ENCODE measurements around the gene CHMP4A.
A peak's percentile ranks its signal among the peaks of the same experiment; 100 is the strongest.

CHMP4A gene

DNA sequence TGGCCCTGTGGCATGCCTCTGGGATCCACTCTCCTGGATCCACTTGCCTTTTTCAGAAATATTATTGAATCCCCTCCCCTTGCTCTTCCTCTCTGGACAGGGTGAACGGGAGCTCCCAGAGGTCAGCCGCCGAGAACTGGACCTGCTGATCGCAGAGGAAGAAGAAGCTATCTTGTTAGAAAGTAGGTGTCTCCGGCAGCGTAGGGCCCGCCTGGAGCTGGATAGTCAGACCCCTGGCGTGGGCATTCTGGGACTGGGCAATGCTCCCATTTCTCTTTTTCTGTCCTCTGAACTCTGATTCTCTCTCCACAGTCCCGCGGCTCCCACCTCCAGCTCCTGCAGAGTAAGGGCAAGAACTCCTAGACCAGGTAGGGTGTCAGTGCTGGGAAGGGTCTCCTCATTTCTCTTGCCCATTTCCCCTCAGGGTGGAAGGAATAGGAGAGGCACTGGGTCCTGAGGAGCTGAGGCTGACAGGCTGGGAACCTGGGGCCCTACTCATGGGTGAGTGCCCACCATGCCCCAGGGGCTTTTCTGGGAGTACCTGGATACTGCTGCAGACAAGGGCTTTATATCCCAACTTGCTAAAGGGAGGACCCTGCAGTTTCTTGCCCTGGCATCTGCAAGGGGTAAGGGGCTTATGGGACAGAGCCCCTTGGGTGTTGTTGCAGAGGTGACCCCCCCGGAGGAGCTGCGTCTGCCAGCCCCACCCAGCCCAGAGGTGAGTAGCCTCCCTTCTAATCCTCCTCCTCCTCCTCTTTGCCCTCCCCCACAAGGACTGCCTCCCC lies 36.1 kb downstream of the CHMP4A start:
- no peak for DNase-seq

DNA sequence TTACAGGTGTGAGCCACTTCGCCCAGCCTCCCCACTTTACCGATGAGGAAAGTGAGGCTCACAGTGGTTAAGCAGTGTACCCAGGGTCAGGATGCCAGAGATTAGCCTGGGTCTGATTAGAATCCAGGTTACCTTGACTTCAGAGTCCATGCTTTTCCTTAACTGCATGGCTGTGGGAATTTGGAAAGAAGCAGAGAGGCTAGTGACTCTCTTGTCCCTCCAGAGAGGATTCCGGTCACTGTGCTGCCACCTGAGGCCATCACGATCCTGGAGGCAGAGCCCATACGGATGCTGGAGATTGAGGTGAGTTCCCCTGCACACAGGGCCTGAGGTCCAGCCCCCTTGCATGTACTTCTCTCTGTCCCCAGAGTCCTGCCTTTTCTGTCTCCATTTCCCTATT lies 36.7 kb downstream of the CHMP4A start:
- no peak for DNase-seq

DNA sequence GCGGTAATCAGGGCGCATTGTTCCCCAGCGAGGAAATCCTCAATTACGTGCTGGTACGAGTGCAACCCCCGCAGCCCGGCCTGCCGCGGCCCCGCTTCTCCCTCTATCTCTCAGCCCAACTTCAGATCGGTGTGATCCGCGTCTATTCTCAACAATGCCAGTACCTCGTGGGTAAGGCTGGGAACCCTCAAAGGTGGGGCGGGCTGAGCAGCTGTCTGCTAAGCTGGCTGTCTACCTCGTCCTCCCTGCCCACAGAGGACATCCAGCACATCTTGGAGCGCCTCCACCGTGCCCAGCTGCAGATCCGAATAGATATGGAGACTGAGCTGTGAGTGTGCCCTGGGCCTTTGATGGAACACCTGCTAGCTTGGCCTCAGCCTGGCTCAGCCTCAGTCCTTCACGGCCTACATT lies 40.4 kb downstream of the CHMP4A start:
- no peak for DNase-seq

DNA sequence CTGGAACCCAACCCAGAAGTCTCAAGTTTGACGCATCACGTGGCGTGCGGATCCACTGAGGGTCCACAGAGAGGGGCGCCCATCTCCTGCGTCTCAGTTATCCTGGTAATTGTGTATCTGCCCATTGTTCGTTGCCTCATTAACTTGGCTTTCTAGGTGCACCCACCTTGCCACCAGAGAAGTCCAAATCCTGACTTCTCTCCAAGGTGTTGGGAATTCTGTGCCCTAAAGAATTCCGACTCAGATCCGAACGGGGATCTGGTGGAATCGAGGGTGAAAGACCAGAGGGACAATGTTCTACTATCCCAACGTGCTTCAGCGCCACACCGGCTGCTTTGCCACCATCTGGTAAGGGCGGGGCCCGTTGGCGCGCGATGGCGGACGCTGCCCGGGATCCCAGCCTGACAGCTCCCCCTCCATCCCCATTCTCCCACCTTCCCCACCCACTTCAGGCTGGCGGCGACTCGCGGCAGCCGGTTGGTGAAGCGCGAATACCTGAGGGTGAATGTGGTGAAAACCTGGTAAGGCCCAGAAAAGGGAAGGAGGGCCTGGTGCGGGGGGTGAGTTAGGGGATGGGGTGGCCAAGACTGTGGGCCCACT lies 40.9 kb downstream of the CHMP4A start:
- DNase-seq, result no peak

DNA sequence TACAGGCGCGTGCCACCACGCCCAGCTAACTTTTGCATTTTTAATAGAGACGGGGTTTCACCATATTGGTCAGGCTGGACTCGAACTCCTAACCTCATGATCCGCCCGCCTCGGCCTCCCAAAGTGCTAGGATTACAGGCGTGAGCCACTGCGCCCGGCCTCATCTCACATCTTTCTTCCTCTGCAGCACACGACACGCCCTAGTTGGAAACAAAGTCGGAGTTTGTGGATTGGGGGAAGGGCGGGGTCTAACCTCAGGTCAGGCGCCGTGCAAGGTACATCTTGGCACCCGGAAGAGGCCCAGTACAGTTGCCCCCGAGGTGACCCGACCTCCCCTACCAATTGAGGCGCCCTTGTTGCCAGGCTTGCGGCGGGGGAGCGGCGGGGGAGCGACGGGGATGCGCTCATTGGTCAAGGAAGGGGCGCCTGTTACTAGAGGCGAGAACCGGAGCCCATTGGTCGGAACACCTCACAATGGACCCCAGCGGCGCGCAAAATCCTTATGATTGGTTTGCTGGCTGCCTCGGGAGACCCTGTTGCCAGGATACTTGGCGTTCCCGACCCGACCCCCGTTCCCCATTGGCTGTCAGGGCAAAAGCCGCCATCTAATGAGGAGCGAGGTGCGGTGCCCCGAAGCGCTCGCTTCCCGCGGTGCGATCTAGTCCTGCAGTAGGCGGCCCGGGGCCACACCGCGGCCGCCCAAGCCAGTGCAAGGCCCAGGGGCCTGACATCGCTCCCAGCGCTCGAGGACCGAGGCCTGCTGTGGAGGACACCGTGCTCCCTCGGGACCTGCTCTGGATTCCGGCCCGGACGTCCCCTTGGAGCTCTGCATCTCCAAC lies 41.6 kb downstream of the CHMP4A start, which contains the start of gene REC8:
REC8 (plus strand) TSS at position 659 of the 839 bp plus-strand sequence. CDS start 473 bp downstream, outside the sequence.
- DNase-seq, result no peak

DNA sequence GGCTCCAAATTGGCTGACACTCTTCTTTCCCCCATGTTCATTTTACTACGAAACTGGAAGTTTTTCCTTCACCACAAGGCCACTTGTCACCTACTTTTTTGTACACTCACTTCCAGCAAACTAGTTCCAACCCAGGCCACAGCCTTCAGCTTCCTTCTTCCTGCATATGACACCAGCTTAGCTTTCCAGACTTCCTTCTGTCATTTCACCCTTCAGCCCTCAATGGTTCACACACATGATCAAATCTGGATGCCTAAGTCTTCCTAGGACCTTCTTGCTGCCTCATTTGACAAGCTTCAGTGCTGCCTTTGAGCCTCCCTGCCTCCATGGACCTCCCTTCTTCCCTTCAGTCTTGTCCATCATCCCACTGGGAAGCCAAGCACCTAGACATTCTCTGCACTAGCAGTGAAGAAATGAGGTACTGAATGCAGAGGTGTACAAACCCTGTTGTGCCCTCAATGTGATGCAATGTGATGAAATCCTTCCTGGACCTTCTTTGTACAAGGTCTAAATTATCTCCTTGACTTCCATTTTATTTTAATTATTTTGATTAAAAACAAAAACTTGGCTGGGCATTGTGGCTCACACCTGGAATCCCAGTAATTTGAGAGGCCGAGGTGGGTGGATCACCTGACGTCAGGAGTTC lies 45.7 kb downstream of the CHMP4A start:
- DNase-seq, result no peak

DNA sequence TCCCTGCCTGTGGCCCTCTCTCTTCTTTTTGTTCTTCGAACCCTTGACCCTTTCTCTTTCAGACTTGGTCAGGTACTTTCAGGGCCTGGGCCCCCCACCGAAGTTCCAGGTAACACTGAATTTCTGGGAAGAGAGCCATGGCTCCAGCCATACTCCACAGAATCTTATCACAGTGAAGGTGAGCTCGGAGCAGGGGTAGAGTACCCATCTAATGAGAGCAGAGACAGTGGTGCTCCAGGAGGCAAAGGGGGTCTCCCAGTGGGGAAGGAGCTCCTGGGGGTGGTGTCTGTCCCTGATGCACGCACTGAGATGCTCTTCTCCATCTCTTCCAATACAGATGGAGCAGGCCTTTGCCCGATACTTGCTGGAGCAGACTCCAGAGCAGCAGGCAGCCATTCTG lies 47.5 kb downstream of the CHMP4A start:
- no peak for DNase-seq

DNA sequence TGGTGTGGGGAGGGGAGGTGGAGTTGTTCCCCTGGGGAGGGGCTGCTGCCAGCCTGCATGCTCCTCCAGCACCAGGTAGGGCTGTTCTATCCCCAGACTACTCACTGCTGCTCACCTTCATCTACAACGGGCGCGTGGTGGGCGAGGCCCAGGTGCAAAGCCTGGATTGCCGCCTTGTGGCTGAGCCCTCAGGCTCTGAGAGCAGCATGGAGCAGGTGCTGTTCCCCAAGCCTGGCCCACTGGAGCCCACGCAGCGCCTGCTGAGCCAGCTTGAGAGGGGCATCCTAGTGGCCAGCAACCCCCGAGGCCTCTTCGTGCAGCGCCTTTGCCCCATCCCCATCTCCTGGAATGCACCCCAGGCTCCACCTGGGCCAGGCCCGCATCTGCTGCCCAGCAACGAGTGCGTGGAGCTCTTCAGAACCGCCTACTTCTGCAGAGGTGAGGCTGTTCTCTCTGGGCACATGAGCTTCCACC lies 48.7 kb downstream of the CHMP4A start:
- no peak for DNase-seq

DNA sequence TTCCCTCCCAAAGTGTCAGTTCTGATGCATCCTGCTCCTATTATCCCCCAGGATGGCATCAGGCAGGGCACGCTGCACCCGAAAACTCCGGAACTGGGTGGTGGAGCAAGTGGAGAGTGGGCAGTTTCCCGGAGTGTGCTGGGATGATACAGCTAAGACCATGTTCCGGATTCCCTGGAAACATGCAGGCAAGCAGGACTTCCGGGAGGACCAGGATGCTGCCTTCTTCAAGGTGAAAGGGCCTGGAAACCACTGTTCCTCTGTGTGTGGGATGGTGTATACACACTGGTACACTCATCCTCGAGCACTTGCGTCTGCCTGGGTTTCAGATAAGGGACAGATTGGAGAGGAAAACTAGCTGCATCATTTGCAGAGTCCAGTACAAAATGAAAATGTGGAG lies 51.2 kb downstream of the CHMP4A start:
- DNase-seq, result no peak

DNA sequence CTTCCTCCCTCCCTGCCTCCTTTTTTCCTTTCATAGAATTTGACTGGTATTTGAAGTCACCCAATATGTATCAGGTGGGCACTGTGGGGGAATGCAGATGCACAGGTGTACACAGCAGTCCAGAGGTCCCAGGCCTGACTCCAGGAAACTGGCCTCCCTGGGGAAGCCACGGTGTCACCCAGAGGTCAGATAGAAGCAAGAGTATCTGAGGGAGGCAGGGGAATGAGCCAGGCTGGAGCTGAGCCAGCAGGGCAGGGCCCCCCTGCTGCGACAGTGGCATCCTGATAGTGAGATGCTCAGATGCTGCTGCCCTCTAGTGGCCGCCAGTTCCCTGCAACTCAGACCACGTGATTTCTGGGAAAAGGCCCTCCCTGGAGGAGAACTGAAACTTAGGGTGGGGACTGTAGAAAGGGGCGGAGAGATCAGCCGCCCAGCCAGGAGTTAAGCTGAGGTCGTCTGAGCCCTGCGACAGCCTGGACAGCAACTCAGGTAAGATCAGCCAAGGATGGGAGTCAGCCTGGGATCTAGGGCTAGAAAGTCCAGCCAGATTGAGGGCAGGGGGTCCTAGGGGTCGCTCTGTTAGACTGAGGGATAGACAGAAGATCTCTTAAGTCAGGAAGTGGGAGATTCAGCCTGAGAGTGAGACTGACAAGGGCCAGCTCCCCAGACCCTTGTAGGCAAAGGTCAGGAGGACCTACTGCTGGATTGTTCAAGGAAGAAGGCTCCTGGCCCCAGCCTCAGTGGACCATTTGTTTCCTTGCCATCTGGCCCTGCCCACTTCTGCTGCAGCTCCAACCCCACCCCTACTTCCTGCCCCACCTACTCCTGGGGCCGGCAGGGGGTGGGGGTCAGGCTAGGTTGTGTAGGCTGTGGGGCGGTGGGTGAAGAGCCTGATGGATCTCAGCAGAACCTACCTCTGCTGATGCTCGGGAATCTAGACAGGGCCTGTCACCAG lies 52.2 kb downstream of the CHMP4A start, which contains the start of gene IRF9:
IRF9 (plus strand) TSS at position 416 of the 955 bp plus-strand sequence. CDS start 880 bp downstream, outside the sequence.
- DNase-seq, result peak; percentile 74

DNA sequence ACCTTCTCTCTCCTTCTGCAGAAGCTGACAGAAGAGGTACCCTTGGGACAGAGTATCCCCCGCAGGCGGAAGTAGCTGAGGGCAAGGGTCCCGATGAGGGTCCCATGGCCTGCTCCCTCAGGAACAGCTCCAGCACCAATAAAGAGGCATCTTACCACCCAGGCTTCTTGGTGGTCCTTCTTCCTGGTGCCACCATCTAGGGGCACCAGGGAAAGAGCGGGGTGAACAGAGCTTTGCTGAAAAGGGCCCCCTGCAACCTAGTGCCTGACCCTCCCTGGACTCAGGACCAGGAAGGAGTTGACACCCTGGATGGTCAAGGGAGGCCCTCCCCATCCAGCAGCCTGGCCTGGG lies 52.8 kb downstream of the CHMP4A start:
- no peak for DNase-seq

DNA sequence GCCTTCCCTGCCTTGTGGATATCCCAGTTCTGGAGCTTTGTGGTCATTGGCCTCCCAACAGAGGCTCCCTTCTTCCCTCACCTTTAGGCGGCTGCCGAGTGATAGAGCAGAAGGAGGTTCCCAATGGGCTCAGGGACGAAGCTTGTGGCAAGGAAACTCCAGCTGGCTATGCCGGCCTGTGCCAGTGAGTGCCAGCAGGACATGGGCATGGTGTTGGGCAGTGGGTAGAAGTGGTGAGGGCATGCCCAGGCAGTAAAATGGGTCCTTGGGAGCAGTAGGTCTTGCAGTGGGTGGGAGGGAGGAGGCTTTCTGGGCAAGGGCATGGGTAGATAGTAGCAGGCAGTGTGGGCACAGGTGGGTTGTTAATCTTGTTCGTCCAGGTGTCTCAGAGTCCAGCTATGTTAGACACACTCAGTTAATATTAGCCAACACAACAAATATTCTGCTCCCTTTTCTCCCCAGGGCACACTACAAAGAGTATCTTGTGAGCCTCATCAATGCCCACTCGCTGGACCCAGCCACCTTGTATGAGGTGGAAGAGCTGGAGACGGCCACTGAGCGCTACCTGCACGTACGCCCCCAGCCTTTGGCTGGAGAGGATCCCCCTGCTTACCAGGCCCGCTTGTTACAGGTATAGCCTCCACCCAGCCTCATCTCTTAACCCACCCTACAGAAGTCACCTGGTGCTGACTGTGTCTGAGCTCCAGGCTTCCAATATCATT lies 53.4 kb downstream of the CHMP4A start:
- no peak for DNase-seq
